H1 (cell line): ENCODE results near the gene NEO1. TPM values are rescaled to one million over a fixed set of nuclear protein-coding genes. Genes with fewer than 3 reads are reported as not detected.

Experiments used
- CTCF ChIA-PET: fragments of 300-600 bp; sonication (Branson Sonifier 250); formaldehyde crosslinking; loops from one replicate; lab custom pipeline; 2021; ENCODE audit not compliant: partially characterized antibody; lab: Charles Lee
- POLR2A ChIA-PET: fragments of 300-600 bp; sonication (Branson Sonifier 250); formaldehyde crosslinking; loops from one replicate; lab custom pipeline; 2021; ENCODE audit warnings: inconsistent platforms; ENCODE audit not compliant: partially characterized antibody; lab: Charles Lee
- DNase-seq, 2 experiments: peaks; one replicate each; pipeline versions ENCODE4 v3.0.0 to v3.0.0-alpha.2; 2010 to 2022; ENCODE audit warnings: low spot score in 2 of 2, low read depth in 1 of 2, mixed read lengths in 1 of 2
- FAIRE-seq: peaks from 2 replicates; lab custom pipeline; 2011; peaks lifted over from hg19 to GRCh38; lab: Jason Lieb, UNC
- H2AFZ ChIP-seq: 2 replicates; pipeline ENCODE4 v1.8.1; 2012; ENCODE audit warnings: low read length, inconsistent platforms
- H2AK5ac ChIP-seq: 2 replicates; pipeline ENCODE4 v1.6.1; 2013; ENCODE audit warnings: low read depth, low read length
- H2BK120ac ChIP-seq: replicated peaks from 2 replicates; pipeline ENCODE3; 2013; ENCODE audit warnings: low read depth, low read length, inconsistent platforms
- H2BK12ac ChIP-seq: 2 replicates; pipeline ENCODE4 v1.6.1; 2013; ENCODE audit warnings: low read depth, low read length
- H2BK15ac ChIP-seq: 2 replicates; pipeline ENCODE4 v1.6.1; 2013; ENCODE audit warnings: low read length
- H2BK20ac ChIP-seq: 2 replicates; pipeline ENCODE4 v1.6.1; 2013; ENCODE audit warnings: low read length
- H2BK5ac ChIP-seq: 2 replicates; pipeline ENCODE4 v1.6.1; 2013; ENCODE audit warnings: low read depth, low read length
- H3K14ac ChIP-seq: 2 replicates; pipeline ENCODE4 v1.6.1; 2013; ENCODE audit warnings: inconsistent platforms; ENCODE audit not compliant: insufficient read length
- H3K18ac ChIP-seq: 2 replicates; pipeline ENCODE4 v1.6.1; 2013; ENCODE audit warnings: low read length; ENCODE audit errors: extremely low read depth
- H3K23ac ChIP-seq: 2 replicates; pipeline ENCODE4 v1.6.1; 2013; ENCODE audit warnings: inconsistent platforms; ENCODE audit not compliant: insufficient read length
- H3K23me2 ChIP-seq: 2 replicates; pipeline ENCODE4 v1.6.1; 2013; ENCODE audit warnings: low read depth, low read length
- H3K27ac ChIP-seq: 2 replicates; pipeline ENCODE4 v1.6.1; 2011; ENCODE audit warnings: low read depth, low read length, inconsistent platforms
- H3K27me3 ChIP-seq, 4 experiments: replicated peaks in 1 of 4; 1 replicate in 1 of 4; 2 replicates in 3 of 4; pipeline versions ENCODE4 v1.6.1 to v1.8.1; 2011 to 2013; ENCODE audit warnings: low read length in 3 of 4, mild to moderate bottlenecking in 3 of 4, inconsistent platforms in 2 of 4, mixed read lengths in 2 of 4, moderate library complexity in 1 of 4; ENCODE audit not compliant: control insufficient read depth in 3 of 4, insufficient read depth in 3 of 4; ENCODE audit errors: extremely low read depth in 1 of 4
- H3K36me3 ChIP-seq, 4 experiments: 2 replicates each; pipeline versions ENCODE4 v1.6.1 to v1.8.1; 2011 to 2013; ENCODE audit warnings: mild to moderate bottlenecking in 4 of 4, low read length in 3 of 4, moderate library complexity in 2 of 4, control low read depth in 1 of 4, inconsistent platforms in 1 of 4; ENCODE audit not compliant: insufficient read depth in 4 of 4, control insufficient read depth in 2 of 4
- H3K4ac ChIP-seq: replicated peaks from 2 replicates; pipeline ENCODE3; 2013; ENCODE audit warnings: low read length, low read depth, mixed read lengths, inconsistent platforms; ENCODE audit not compliant: insufficient read length
- H3K4me1 ChIP-seq, 4 experiments: replicated peaks in 1 of 4; 1 replicate in 1 of 4; 2 replicates in 3 of 4; pipeline versions ENCODE4 v1.6.1 to v1.8.1; 2011 to 2013; ENCODE audit warnings: low read length in 3 of 4, inconsistent platforms in 2 of 4, mixed read lengths in 1 of 4; ENCODE audit not compliant: insufficient read depth in 4 of 4, control insufficient read depth in 3 of 4
- H3K4me2 ChIP-seq, 2 experiments: 2 replicates each; pipeline versions ENCODE4 v1.6.1 to v1.8.1; 2011 to 2013; ENCODE audit warnings: low read depth in 2 of 2, low read length in 2 of 2, control low read depth in 1 of 2, inconsistent platforms in 1 of 2, mild to moderate bottlenecking in 1 of 2; ENCODE audit not compliant: insufficient read depth in 1 of 2
- H3K4me3 ChIP-seq, 4 experiments: fragments of 200-600, 300-600 bp in 1 of 4; sonication (generic), shearing (Covaris generic), sonication (Bioruptor Twin) in 1 of 4; 2 replicates each; pipeline versions ENCODE4 v1.5.1 to v1.8.1; 2011 to 2016; ENCODE audit warnings: low read length in 4 of 4, low read depth in 3 of 4, control low read depth in 2 of 4, inconsistent platforms in 2 of 4, mild to moderate bottlenecking in 2 of 4, mixed read lengths in 1 of 4, moderate library complexity in 1 of 4; ENCODE audit not compliant: insufficient read depth in 2 of 4; ENCODE audit errors: extremely low read depth in 1 of 4
- H3K56ac ChIP-seq: replicated peaks from 2 replicates; pipeline ENCODE3; 2013; ENCODE audit warnings: low read depth, mild to moderate bottlenecking, mixed read lengths, low read length, inconsistent platforms; ENCODE audit not compliant: insufficient read length
- H3K79me1 ChIP-seq: 2 replicates; pipeline ENCODE4 v1.6.1; 2013; ENCODE audit warnings: low read depth, low read length, control low read depth
- H3K79me2 ChIP-seq, 2 experiments: 2 replicates each; pipeline versions ENCODE4 v1.6.1 to v1.8.1; 2012 to 2013; ENCODE audit warnings: low read length in 2 of 2, mild to moderate bottlenecking in 2 of 2, inconsistent platforms in 1 of 2; ENCODE audit not compliant: insufficient read depth in 2 of 2, control insufficient read depth in 1 of 2
- H3K9ac ChIP-seq, 4 experiments: replicated peaks in 1 of 4; 1 replicate in 1 of 4; 2 replicates in 3 of 4; pipeline versions ENCODE4 v1.6.1 to v1.8.1; 2011 to 2013; ENCODE audit warnings: low read depth in 3 of 4, low read length in 3 of 4, control low read depth in 2 of 4, mild to moderate bottlenecking in 2 of 4, moderate library complexity in 2 of 4, inconsistent platforms in 1 of 4; ENCODE audit errors: extremely low read depth in 1 of 4
- H3K9me3 ChIP-seq, 2 experiments: 2 replicates each; pipeline versions ENCODE4 v1.6.1 to v1.8.1; 2012 to 2013; ENCODE audit warnings: mild to moderate bottlenecking in 2 of 2, moderate library complexity in 2 of 2, control low read depth in 1 of 2, inconsistent platforms in 1 of 2, low read depth in 1 of 2, low read length in 1 of 2, mixed read lengths in 1 of 2; ENCODE audit not compliant: insufficient read depth in 2 of 2
- H4K20me1 ChIP-seq, 2 experiments: replicated peaks in 1 of 2; 2 replicates each; pipeline versions ENCODE3 to v1.8.1; 2011 to 2013; ENCODE audit warnings: inconsistent platforms in 2 of 2, low read length in 2 of 2, mild to moderate bottlenecking in 1 of 2; ENCODE audit not compliant: insufficient read depth in 2 of 2, control insufficient read depth in 1 of 2
- H4K5ac ChIP-seq: 2 replicates; pipeline ENCODE4 v1.6.1; 2013; ENCODE audit warnings: low read length, low read depth, mixed read lengths, inconsistent platforms; ENCODE audit not compliant: insufficient read length
- H4K8ac ChIP-seq: 2 replicates; pipeline ENCODE4 v1.8.0; 2013; ENCODE audit warnings: mild to moderate bottlenecking, moderate library complexity, low read length, inconsistent platforms; ENCODE audit not compliant: insufficient read depth; ENCODE audit errors: extremely low read depth
- H4K91ac ChIP-seq: replicated peaks from 2 replicates; pipeline ENCODE3; 2013; ENCODE audit warnings: low read length, mixed read lengths, inconsistent platforms; ENCODE audit not compliant: insufficient read length
- BRCA1 ChIP-seq: IDR thresholded peaks from 2 replicates; pipeline ENCODE4 v1.6.1; 2012; ENCODE audit warnings: low read depth, low read length, improper control_type of control experiment
- CTCF ChIP-seq, 3 experiments: IDR thresholded peaks; 1 replicate in 2 of 3; 2 replicates in 1 of 3; pipeline versions ENCODE4 v1.5.1 to v1.6.1; 2011; ENCODE audit warnings: low read length in 3 of 3, mild to moderate bottlenecking in 3 of 3, inconsistent platforms in 2 of 3, low read depth in 1 of 3, moderate library complexity in 1 of 3; ENCODE audit not compliant: insufficient read depth in 1 of 3; ENCODE audit errors: control extremely low read depth in 1 of 3
- JUND ChIP-seq: IDR thresholded peaks from 2 replicates; pipeline ENCODE4 v1.6.1; 2011; ENCODE audit warnings: mild to moderate bottlenecking, improper control_type of control experiment, low read length
- KDM4A ChIP-seq: IDR thresholded peaks from one replicate; pipeline ENCODE4 v1.7.1; 2012; ENCODE audit warnings: low read depth, mild to moderate bottlenecking, moderate library complexity, low read length, inconsistent platforms; ENCODE audit not compliant: severe bottlenecking
- MAFK ChIP-seq: IDR thresholded peaks from 2 replicates; pipeline ENCODE4 v1.6.1; 2012; ENCODE audit warnings: low read depth, mild to moderate bottlenecking, improper control_type of control experiment, low read length
- MAX ChIP-seq: IDR thresholded peaks from 2 replicates; pipeline ENCODE4 v1.6.1; 2012; ENCODE audit warnings: inconsistent platforms
- RAD21 ChIP-seq, 2 experiments: IDR thresholded peaks in 1 of 2; conservative IDR thresholded peaks in 1 of 2; 2 replicates each; pipeline ENCODE4 v1.6.1; 2011; ENCODE audit warnings: low read depth in 2 of 2, low read length in 2 of 2, improper control_type of control experiment in 1 of 2, inconsistent platforms in 1 of 2, mild to moderate bottlenecking in 1 of 2, moderate library complexity in 1 of 2
- SIN3A ChIP-seq, 2 experiments: IDR thresholded peaks in 1 of 2; conservative IDR thresholded peaks in 1 of 2; 2 replicates each; pipeline ENCODE4 v1.6.1; 2011 to 2012; ENCODE audit warnings: low read length in 2 of 2, improper control_type of control experiment in 1 of 2, low read depth in 1 of 2, mild to moderate bottlenecking in 1 of 2
- YY1 ChIP-seq: IDR thresholded peaks from 2 replicates; pipeline ENCODE4 v1.6.1; 2011; ENCODE audit warnings: low read depth, mild to moderate bottlenecking, low read length
- WGBS, 2 experiments: shearing (Covaris generic) in 1 of 2; methylation state at CpG; one replicate each; pipeline versions ENCODE4 v1.1.6 to v1.1.7; 2013 to 2015; ENCODE audit warnings: low lambda C conversion rate in 2 of 2, mixed read lengths in 2 of 2, inconsistent platforms in 1 of 2, low coverage in 1 of 2, missing lambda C conversion rate in 1 of 2; ENCODE audit not compliant: insufficient replicate concordance in 2 of 2, insufficient coverage in 1 of 2, insufficient read length in 1 of 2; ENCODE audit errors: extremely low coverage in 1 of 2, missing lambda C conversion rate in 1 of 2; 5-methylcytosine and 5-hydroxymethylcytosine counted together
- polyA plus RNA-seq, 7 experiments: library from polyadenylated mRNA; depleted of rRNA in 3 of 7; stranded (reverse) in 5 of 7; unstranded in 2 of 7; fragments of >200 nt in 5 of 7; fragments of 200-250 nt in 2 of 7; gene quantifications; 1 replicate in 5 of 7; 2 replicates in 1 of 7; 4 replicates in 1 of 7; pipeline versions ENCODE4 v1.2.1 to v1.2.3, GENCODE V29; 2011 to 2013; ENCODE audit warnings: missing spikeins in 2 of 7, mixed read lengths in 2 of 7
- total RNA-seq: library from RNA; stranded (reverse); fragmentation: NEBNext Ultra II Directional; extraction: Animal tissue kit (Norgen Biotek cat#: 25700); gene quantifications from 2 replicates; pipeline ENCODE4 v1.2.1, GENCODE V29; 2021

NEO1 gene
- total and polyA plus RNA-seq, 2 of the 8 experiments (the other 6 are each of a cell fraction or from before 2014, with no cell fraction given): 36.0 to 51.0 TPM

- H3K23me2 ChIP-seq: no peaks in the 10 kb centered on the region
- H2BK12ac ChIP-seq: no peak overlapping the region
- H3K4me2 ChIP-seq: no peak overlapping the region
- POLR2A ChIA-PET: interaction anchor here (1.0 to 1.1 kb wide), 2 partner anchors 9 to 25 kb away, joined by 4 read pairs; no protein-coding TSS in a partner anchor
- no peaks in the 10 kb centered on the region for H4K20me1 ChIP-seq
- FAIRE-seq (peak; percentile 85), DNase-seq (peak in 1 of 2 experiments; percentile 76)
- H3K4me1 ChIP-seq: no peaks in the 10 kb centered on the region
- no peaks in the 10 kb centered on the region for H3K79me2 ChIP-seq
- no peak overlapping the region for H3K4ac ChIP-seq
- no peak overlapping the region for H3K23ac ChIP-seq
- no peaks in the 10 kb centered on the region for H3K79me1 ChIP-seq
- no peak overlapping the region for H2AFZ ChIP-seq
- no peak overlapping the region for H2BK15ac ChIP-seq
- no peak overlapping the region for H2AK5ac ChIP-seq
- no peaks in the 10 kb centered on the region for H3K9me3 ChIP-seq
- no peak overlapping the region for H2BK5ac ChIP-seq
- CTCF ChIA-PET: interaction anchor here (0.6 to 5.6 kb wide), 32 partner anchors 10 to 537 kb away, joined by 3 to 53 read pairs (median 4); no protein-coding TSS in a partner anchor
- no peak overlapping the region for H3K4me3 ChIP-seq
- H4K5ac ChIP-seq: no peak overlapping the region
- no peak overlapping the region for H3K56ac ChIP-seq
- H3K9ac ChIP-seq: no peak overlapping the region
- WGBS, 2 experiments: 55% methylated on average over 4 of the region's 4 CpGs; no CpG with 5 or more reads in 1 of the 2 experiments
- H3K36me3 ChIP-seq: peaks cover 0 to 14% (median 10%) of the 10 kb centered on the region in 4 experiments; a peak in 7 of 8 replicates
- H2BK20ac ChIP-seq: no peak overlapping the region
- TF ChIP-seq YY1 (0 out of 2 replicates have a peak, but pooled peaks have one; percentile 40), KDM4A (no peak), MAFK (no peak), MAX (peak; percentile 41; the same call in 1 of the 2 replicates), SIN3A (conservative IDR thresholded peaks at IDR 0.05 in 1 of 2, IDR thresholded peaks at IDR 0.05 in 1 of 2; ENCODE audit: low read depth in 1 of 2, low read length in 2 of 2) (0 out of 4 replicates have a peak, but pooled peaks of 1 of the 2 experiments have one; percentile 53), CTCF (IDR thresholded peaks at IDR 0.05; ENCODE audit: control extremely low read depth in 1 of 3, insufficient read depth in 1 of 3, low read depth in 1 of 3, low read length in 3 of 3) (peak; percentile 69 to 96 (median 93)), JUND (no peak), RAD21 (IDR thresholded peaks at IDR 0.05 in 1 of 2, conservative IDR thresholded peaks at IDR 0.05 in 1 of 2; ENCODE audit: low read depth in 2 of 2, low read length in 2 of 2) (peak; percentile 61 to 69), BRCA1 (no peak)
- H3K14ac ChIP-seq: no peak overlapping the region
- H4K8ac ChIP-seq: no peak overlapping the region
- no peaks in the 10 kb centered on the region for H3K27me3 ChIP-seq
- H3K27ac ChIP-seq: no peak overlapping the region
- H4K91ac ChIP-seq: no peak overlapping the region
- no peak overlapping the region for H3K18ac ChIP-seq
- H2BK120ac ChIP-seq: no peak overlapping the region
Measured at GRCh38 chr15:73265536-73266153, 213.4 kb downstream of the NEO1 start.
